Spleen (tissue), 11 donors: ENCODE results near the gene BMP6. TPM values are rescaled to one million over a fixed set of nuclear protein-coding genes. Genes with fewer than 3 reads are reported as not detected.

Experiments
- DNase-seq: peaks from one replicate; pipeline ENCODE4 v3.0.0-alpha.2; 2020
- H3K27ac ChIP-seq, 8 donors: fragments of 200-600 bp; sonication (generic) in 7 of 8; 1 replicate in 4 of 8; 2 replicates in 4 of 8; pipeline versions ENCODE4 v1.5.0 to v1.8.0; 2016 to 2021; ENCODE audit warnings: inconsistent platforms in 4 of 8, mild to moderate bottlenecking in 4 of 8, moderate library complexity in 1 of 8
- H3K27me3 ChIP-seq, 7 donors: fragments of 200-600 bp; sonication (generic) in 6 of 7; replicated peaks in 1 of 7; 1 replicate in 4 of 7; 2 replicates in 3 of 7; pipeline versions ENCODE4 v1.5.0 to v1.8.0; 2016 to 2021; ENCODE audit warnings: inconsistent platforms in 3 of 7, mild to moderate bottlenecking in 1 of 7
- H3K36me3 ChIP-seq, 6 donors: fragments of 200-600 bp; sonication (generic) in 5 of 6; 1 replicate in 4 of 6; 2 replicates in 2 of 6; pipeline versions ENCODE4 v1.5.0 to v1.8.0; 2016 to 2021; ENCODE audit warnings: inconsistent platforms in 2 of 6
- H3K4me1 ChIP-seq, 6 donors: fragments of 200-600 bp; sonication (generic) in 5 of 6; 1 replicate in 3 of 6; 2 replicates in 3 of 6; pipeline versions ENCODE4 v1.5.0 to v1.8.0; 2016 to 2021; ENCODE audit warnings: inconsistent platforms in 3 of 6
- H3K4me3 ChIP-seq, 8 donors: fragments of 200-600 bp; sonication (generic) in 7 of 8; 1 replicate in 4 of 8; 2 replicates in 4 of 8; pipeline versions ENCODE4 v1.5.0 to v1.8.0; 2016 to 2021; ENCODE audit warnings: inconsistent platforms in 4 of 8, mild to moderate bottlenecking in 4 of 8, moderate library complexity in 2 of 8
- H3K9me3 ChIP-seq, 8 donors: fragments of 200-600 bp; sonication (generic) in 7 of 8; 1 replicate in 4 of 8; 2 replicates in 4 of 8; pipeline versions ENCODE4 v1.5.0 to v1.8.0; 2016 to 2021; ENCODE audit warnings: inconsistent platforms in 4 of 8
- CTCF ChIP-seq, 11 experiments: fragments of 200-600 bp in 7 of 11; fragments of 450-650 bp in 4 of 11; sonication (generic) in 4 of 11; IDR thresholded peaks in 8 of 11; conservative IDR thresholded peaks in 3 of 11; 1 replicate in 7 of 11; 2 replicates in 4 of 11; pipeline versions ENCODE4 v1.4.0 to v1.8.0; 2016 to 2021; ENCODE audit warnings: antibody characterized with exemption in 11 of 11, inconsistent platforms in 4 of 11, mild to moderate bottlenecking in 1 of 11
- POLR2A ChIP-seq, 3 donors: fragments of 450-650 bp; IDR thresholded peaks; one replicate each; pipeline ENCODE4 v1.5.1; 2017; ENCODE audit warnings: antibody characterized with exemption in 3 of 3, mild to moderate bottlenecking in 1 of 3
- POLR2AphosphoS5 ChIP-seq, 3 donors: sonication (generic); formaldehyde crosslinking; IDR thresholded peaks; one replicate each; pipeline ENCODE4 v1.5.1; 2017; ENCODE audit warnings: antibody characterized with exemption in 3 of 3
- WGBS, 5 donors: extraction: QIAGEN DNeasy Blood & Tissue Kit in 3 of 5; methylation state at CpG; one replicate each; pipeline versions ENCODE4 v1.1.5 to v1.1.7; 2013 to 2018; 5-methylcytosine and 5-hydroxymethylcytosine counted together
- intact Hi-C: fragments of 100-400 bp; cut with DNase I; formaldehyde crosslinking; loops from one replicate; pipeline ENCODE4 v1.15.0; 2023; ENCODE audit warnings: low total_unique reads
- polyA plus RNA-seq, 3 donors: library from polyadenylated mRNA; stranded (reverse); fragments of 200-250 nt; gene quantifications; one replicate each; pipeline ENCODE4 v1.2.1, GENCODE V29; 2013
- total RNA-seq, 7 donors: library from RNA; depleted of rRNA in 3 of 7; stranded (reverse); fragments of >200 nt in 3 of 7; fragmentation: NEBNext Ultra II Directional in 4 of 7; extraction: Animal tissue kit (Norgen Biotek cat#: 25700) in 4 of 7; gene quantifications; one replicate each; pipeline versions ENCODE4 v1.1.0 to v1.2.1, GENCODE V29; 2016 to 2021
- donor health status: healthy with polysubstance abuse.
- donor health status: DM: no; HTN: no; CAD: no; lungs with moderate emphysema.
- donor health status: DM: no; HTN: no; CAD: no.
- donor health status: Bipolar disorder and iron deficiency.
- donor health status: healthy.
- donor health status: DM: no; HTN: no; CAD: no.
- donor health status: DM: yes; HTN: yes; CAD: no.

The BMP6 gene
- total and polyA plus RNA-seq, 10 donors = 0.58 to 6.9 (median 4.8) TPM

GRCh38 chr6:7737106-7737505 is 11.2 kb downstream of the BMP6 start:
- Histone ChIP-seq H3K9me3 (no peaks in the 10 kb centered on the region), H3K27me3 (peaks cover 0 to 39% (median 0%) of the 10 kb centered on the region in 7 donors), H3K27ac (no peak overlapping the region), H3K4me3 (no peak overlapping the region), H3K4me1 (peaks cover 0 to 5% (median 0%) of the 10 kb centered on the region in 6 donors), H3K36me3 (no peaks in the 10 kb centered on the region)
- TF ChIP-seq POLR2AphosphoS5 (IDR thresholded peaks at IDR 0.05) (no peak), CTCF (IDR thresholded peaks at IDR 0.05 in 8 of 11, conservative IDR thresholded peaks at IDR 0.05 in 3 of 11) (no peak), POLR2A (IDR thresholded peaks at IDR 0.05) (no peak)
- intact Hi-C loops = no loop called here
- WGBS, 5 donors = 79 to 98% (median 95%) methylated on average over 3 of the region's 3 CpGs
- no peak for DNase-seq

GRCh38 chr6:7737867-7738266 is 12.0 kb downstream of the BMP6 start:
- DNase-seq = no peak
- no peaks in the 10 kb centered on the region for H3K9me3 ChIP-seq
- no peak overlapping the region for H3K4me3 ChIP-seq
- 88 to 94% (median 91%) methylated on average over 2 of the region's 2 CpGs for WGBS, 5 donors
- H3K4me1 ChIP-seq = no peaks in the 10 kb centered on the region
- H3K27ac ChIP-seq = no peak overlapping the region
- TF ChIP-seq POLR2A (IDR thresholded peaks at IDR 0.05) (no peak), CTCF (IDR thresholded peaks at IDR 0.05 in 8 of 11, conservative IDR thresholded peaks at IDR 0.05 in 3 of 11) (no peak)
- intact Hi-C loops = no loop called here
- no peaks in the 10 kb centered on the region for H3K36me3 ChIP-seq
- H3K27me3 ChIP-seq = peaks cover 0 to 31% (median 0%) of the 10 kb centered on the region in 7 donors

GRCh38 chr6:7742223-7742785 is 16.4 kb downstream of the BMP6 start:
- no peaks in the 10 kb centered on the region for H3K4me1 ChIP-seq
- DNase-seq = no peak
- H3K27ac ChIP-seq = no peak overlapping the region
- TF ChIP-seq POLR2AphosphoS5 (IDR thresholded peaks at IDR 0.05) (no peak), CTCF (IDR thresholded peaks at IDR 0.05 in 8 of 11, conservative IDR thresholded peaks at IDR 0.05 in 3 of 11) (no peak)
- H3K9me3 ChIP-seq = no peaks in the 10 kb centered on the region
- peaks cover 0 to 6% (median 0%) of the 10 kb centered on the region in 7 donors for H3K27me3 ChIP-seq
- intact Hi-C loops = no loop called here
- no peaks in the 10 kb centered on the region for H3K36me3 ChIP-seq
- no peak overlapping the region for H3K4me3 ChIP-seq
- 85 to 90% (median 87%) methylated on average over 10 of the region's 10 CpGs for WGBS, 5 donors

- no peaks in the 10 kb centered on the region for H3K4me1 ChIP-seq
- H3K36me3 ChIP-seq = no peaks in the 10 kb centered on the region
- intact Hi-C loops = no loop called here
- H3K4me3 ChIP-seq = no peak overlapping the region
- no peaks in the 10 kb centered on the region for H3K27me3 ChIP-seq
- 91 to 97% (median 93%) methylated on average over 10 of the region's 10 CpGs for WGBS, 5 donors
- TF ChIP-seq POLR2AphosphoS5 (IDR thresholded peaks at IDR 0.05) (no peak), POLR2A (IDR thresholded peaks at IDR 0.05) (no peak), CTCF (IDR thresholded peaks at IDR 0.05 in 8 of 11, conservative IDR thresholded peaks at IDR 0.05 in 3 of 11) (no peak)
- no peaks in the 10 kb centered on the region for H3K9me3 ChIP-seq
- DNase-seq = no peak
- no peak overlapping the region for H3K27ac ChIP-seq
Observed at GRCh38 chr6:7745942-7746341, 20.0 kb downstream of the BMP6 start.
